Adipose tissue (tissue), 3 donors: ENCODE results near the gene ACHE. TPM values are rescaled to one million over a fixed set of nuclear protein-coding genes. Genes with fewer than 3 reads are reported as not detected.

Experiments
- H3K27ac ChIP-seq: one replicate; pipeline ENCODE4 v1.5.1; 2013; ENCODE audit warnings: low read depth, low read length
- WGBS, 3 donors: extraction: QIAGEN DNeasy Blood & Tissue Kit; methylation state at CpG; one replicate each; pipeline ENCODE4 v1.1.7; 2013; 5-methylcytosine and 5-hydroxymethylcytosine counted together
- polyA plus RNA-seq, 3 donors: library from polyadenylated mRNA; stranded (reverse); fragments of 200-250 nt; gene quantifications; one replicate each; pipeline ENCODE4 v1.2.3, GENCODE V29; 2013
- donor health status: healthy with polysubstance abuse.
- donor health status: Bipolar disorder and iron deficiency.
- donor health status: healthy.

The ACHE gene
- polyA plus RNA-seq, 3 donors = 0.67 to 2.4 (median 0.73) TPM

DNA sequence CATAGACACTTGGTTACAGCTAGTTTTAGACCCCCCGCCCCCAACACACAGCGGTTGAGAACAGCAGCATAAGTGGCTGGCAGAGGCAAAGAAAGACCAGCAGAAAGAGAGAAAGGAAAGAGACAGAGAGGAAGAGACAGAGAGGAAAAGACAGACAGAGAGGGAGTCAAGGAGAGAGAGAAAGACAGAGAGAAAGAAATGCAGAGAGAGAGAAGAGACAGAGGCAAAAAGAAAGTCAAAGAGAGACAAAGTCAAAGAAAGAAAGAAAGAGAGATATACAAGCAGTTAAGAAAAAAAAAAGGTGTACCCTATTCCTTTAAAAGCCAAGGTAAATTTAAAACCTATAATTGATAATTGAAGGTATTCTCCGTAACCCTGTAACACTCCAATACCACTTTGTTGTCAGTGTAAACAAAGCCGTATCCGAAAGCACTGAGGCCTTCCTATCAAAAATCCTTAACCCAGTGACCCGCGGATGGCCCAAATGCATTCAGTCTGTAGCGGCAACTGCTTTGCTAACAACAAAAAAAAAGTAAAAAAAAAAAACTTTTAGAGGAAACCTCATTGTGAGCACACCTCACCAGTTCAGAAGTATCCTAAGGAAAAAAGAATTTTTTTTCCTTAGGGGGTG, 55.1 kb downstream of the ACHE start:
- 61 to 79% (median 77%) methylated on average over 8 of the region's 8 CpGs for WGBS, 3 donors
- H3K27ac ChIP-seq = no peak overlapping the region

Other genes with a start within 250 kb of the ACHE start
- under 1 TPM in 2 of 3 donors, not detected in 1; 0.09 to 0.53 TPM for gene ACTL6B, start 239.4 kb downstream of the ACHE start, polyA plus RNA-seq
- 100 to 1,000 TPM; 156 to 286 (median 227) TPM for gene GNB2, start 222.1 kb downstream of the ACHE start, polyA plus RNA-seq
- gene GIGYF1, start 201.6 kb downstream of the ACHE start, polyA plus RNA-seq = 10 to 100 TPM; 17.3 to 35.3 (median 19.1) TPM
- 10 to 100 TPM; 25.2 to 31.3 (median 27.4) TPM for gene POP7, start 189.8 kb downstream of the ACHE start, polyA plus RNA-seq
- 1 to 10 TPM in 1 of 3 donors, under 1 TPM in 1, not detected in 1; 0.06 to 4.4 TPM for gene EPO, start 175.4 kb downstream of the ACHE start, polyA plus RNA-seq
- gene ZAN, start 162.3 kb downstream of the ACHE start, polyA plus RNA-seq = under 1 TPM in 1 of 3 donors, not detected in 2; 0.02 TPM
- 10 to 100 TPM; 22.2 to 37.5 (median 22.6) TPM for gene EPHB4, start 68.4 kb downstream of the ACHE start, polyA plus RNA-seq
- 10 to 100 TPM; 12.0 to 18.8 (median 13.8) TPM for gene SLC12A9, start 43.2 kb downstream of the ACHE start, polyA plus RNA-seq
- gene TRIP6, start 28.5 kb downstream of the ACHE start, polyA plus RNA-seq = 10 to 100 TPM; 37.1 to 57.1 (median 51.7) TPM
- gene SRRT, start 20.8 kb downstream of the ACHE start, polyA plus RNA-seq = 10 to 100 TPM; 47.0 to 74.9 (median 57.4) TPM
- gene UFSP1, start 6.2 kb downstream of the ACHE start, polyA plus RNA-seq = 1 to 10 TPM; 3.3 to 6.2 (median 3.5) TPM
- gene MUC3A, start 53.6 kb upstream of the ACHE start, polyA plus RNA-seq = 1 to 10 TPM in 2 of 3 donors, under 1 TPM in 1; 0.58 to 2.5 (median 1.1) TPM
- gene MUC12, start 73.7 kb upstream of the ACHE start, polyA plus RNA-seq = 1 to 10 TPM in 1 of 3 donors, under 1 TPM in 1, not detected in 1; 0.70 to 1.7 TPM
- under 1 TPM; under 0.01 TPM for gene MUC17, start 124.2 kb upstream of the ACHE start, polyA plus RNA-seq
- 10 to 100 TPM in 2 of 3 donors, 1 to 10 TPM in 1; 6.7 to 23.1 (median 10.2) TPM for gene TRIM56, start 189.6 kb upstream of the ACHE start, polyA plus RNA-seq
- 100 to 1,000 TPM in 1 of 3 donors, 10 to 100 TPM in 2; 17.2 to 110 (median 29.5) TPM for gene SERPINE1, start 231.2 kb upstream of the ACHE start, polyA plus RNA-seq